ENCODE measurements around the gene LPP.

Gene LPP

GRCh38 chr3:188711881-188712247 lies 557.9 kb downstream of the LPP start:
- no peak for DNase-seq (ENCODE audit: low spot score)

GRCh38 chr3:188712248-188712924 lies 558.4 kb downstream of the LPP start:
- DNase-seq (ENCODE audit: low spot score): peak; percentile 20

DNA sequence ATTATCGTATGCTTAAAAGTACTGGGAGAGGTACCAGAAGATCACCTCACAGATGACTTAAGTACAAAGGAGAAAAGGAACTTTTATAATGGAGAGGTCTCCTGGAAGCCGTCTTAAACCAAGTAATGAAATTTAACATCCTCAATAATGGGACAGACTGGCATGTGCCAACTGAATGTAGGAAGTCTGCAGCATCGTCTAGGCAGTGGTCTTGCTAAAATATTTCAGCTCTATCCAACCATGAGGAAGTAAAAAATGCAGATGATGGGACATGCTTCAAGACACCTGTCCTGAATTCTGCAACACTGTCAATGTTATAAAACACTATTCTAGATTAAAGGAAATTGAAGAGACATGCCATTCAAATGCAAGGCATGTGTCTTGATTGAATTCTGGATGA lies 559.0 kb downstream of the LPP start:
- DNase-seq (ENCODE audit: low spot score): no peak

DNA sequence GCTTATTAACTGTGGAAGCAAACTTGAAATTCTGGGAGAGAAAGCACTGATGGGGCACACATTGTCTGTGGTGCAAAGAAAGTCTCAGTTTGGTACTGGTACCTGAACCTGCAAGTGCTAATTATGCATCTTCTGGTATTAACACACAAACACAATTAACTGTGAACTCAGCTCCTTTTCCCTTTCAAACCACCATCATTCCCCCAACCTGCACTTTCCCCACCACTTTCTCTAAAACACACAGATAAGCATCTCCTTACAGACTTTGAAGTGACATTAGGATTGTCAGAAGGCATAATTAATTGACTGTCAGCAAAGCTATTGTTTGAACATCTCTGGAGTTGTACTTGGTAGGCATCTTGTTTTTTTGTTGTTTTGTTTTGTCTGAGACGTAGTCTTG lies 565.6 kb downstream of the LPP start:
- DNase-seq (ENCODE audit: low spot score): no peak

DNA sequence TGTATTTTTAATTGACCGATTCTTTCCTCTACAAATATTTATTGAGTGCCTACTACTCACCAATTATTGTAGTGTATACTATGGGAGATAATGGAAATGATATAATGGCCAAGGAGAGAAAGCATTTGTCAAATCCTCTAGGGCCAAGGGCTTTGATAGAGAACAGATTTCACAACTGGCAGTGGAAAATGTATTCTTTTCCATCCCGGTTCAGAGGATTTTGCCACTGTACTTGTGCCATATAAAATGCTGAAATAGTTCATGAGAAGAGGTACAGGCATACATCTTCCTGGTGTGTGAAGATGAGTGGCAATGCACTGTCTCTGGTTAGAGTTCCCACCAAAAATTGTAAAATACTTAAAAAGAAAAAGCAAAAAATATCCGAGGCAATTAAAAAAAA lies 566.3 kb downstream of the LPP start:
- no peak for DNase-seq (ENCODE audit: low spot score)

- DNase-seq (ENCODE audit: low spot score): peak; percentile 42
Measured at GRCh38 chr3:188720636-188721035, 566.7 kb downstream of the LPP start.

GRCh38 chr3:188721312-188721711 lies 567.4 kb downstream of the LPP start:
- DNase-seq (ENCODE audit: low spot score): no peak

DNA sequence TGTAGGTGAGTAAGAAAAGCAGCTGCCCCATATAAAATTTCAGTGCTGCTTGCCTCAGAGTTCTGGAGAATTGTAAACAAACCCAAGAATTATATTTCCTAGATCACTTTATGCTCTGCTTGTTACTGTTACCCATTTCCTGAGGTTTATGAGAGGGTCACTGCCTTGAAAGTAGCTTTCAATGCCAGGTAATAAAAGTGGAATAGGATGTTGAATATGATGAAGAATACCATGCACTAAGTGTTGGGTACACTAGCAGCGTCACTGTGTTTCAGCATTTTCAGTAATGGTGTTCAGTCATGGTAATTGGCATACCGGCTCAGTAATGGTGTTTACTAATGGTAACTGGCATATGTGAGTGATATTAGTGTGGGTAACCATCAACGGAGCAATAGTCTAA lies 568.0 kb downstream of the LPP start:
- no peak for DNase-seq (ENCODE audit: low spot score)

DNA sequence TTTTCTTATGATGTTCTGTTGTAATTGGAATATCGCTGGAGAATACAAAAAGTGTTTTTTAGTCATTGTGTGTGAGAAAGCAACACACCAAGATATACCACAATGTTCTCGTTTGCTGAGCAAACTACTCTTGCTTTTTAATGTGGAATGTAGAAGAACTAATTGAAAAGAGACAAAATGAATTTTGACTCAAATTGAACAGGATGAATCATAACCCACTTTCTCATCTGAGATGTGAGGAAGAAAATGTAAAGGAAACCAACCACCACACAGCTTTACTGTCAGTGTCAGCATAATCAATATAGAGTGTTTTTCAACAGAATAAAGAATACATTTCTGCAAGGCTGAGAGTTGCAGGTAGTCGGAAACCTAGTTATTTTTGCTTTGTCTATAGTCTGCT lies 569.0 kb downstream of the LPP start:
- DNase-seq (ENCODE audit: low spot score): no peak

DNA sequence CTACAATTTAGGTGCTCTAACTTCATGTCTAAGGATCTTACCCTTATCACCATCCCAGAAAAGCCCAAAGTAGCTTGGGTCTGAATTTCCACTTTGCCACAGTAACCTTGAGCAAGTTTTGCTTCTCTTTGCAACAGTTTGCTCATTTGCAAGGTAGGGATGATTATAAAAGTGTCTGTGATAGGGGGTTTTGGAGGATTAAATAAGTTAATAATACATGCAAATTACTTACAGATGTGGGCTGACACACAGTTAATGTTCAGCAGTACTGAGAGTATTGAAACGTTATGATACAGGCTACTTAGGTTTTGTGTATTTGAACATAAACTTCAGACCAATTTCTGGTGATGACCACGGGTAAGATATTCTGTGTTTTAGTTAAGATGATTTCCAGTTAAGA lies 573.1 kb downstream of the LPP start:
- DNase-seq (ENCODE audit: low spot score): no peak

DNA sequence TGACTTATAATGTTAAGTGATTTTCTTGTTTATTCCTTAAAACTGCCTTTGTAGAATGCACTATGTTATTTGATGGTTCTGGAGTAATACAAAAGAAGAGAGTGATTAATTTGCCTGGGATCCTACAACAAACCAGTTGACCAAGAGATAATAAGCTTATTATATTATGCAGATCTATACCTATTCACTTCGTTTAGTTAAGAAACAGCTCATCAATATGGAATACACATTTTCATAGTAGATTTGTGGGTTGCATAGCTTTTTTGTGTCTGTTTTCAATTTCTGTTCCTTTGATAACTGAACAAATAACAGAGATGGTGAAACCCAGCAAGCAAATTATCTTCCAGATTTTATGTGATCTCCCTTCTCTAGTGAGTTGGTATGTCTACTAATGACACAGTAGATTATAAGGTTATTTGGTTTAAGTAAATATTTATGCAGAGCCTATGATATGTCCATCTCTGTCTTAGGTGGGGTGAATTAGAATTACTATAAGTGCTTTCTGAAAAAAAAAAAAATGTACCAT lies 574.5 kb downstream of the LPP start:
- DNase-seq (ENCODE audit: low spot score): no peak

GRCh38 chr3:188729422-188729821 lies 575.5 kb downstream of the LPP start:
- no peak for DNase-seq (ENCODE audit: low spot score)

DNA sequence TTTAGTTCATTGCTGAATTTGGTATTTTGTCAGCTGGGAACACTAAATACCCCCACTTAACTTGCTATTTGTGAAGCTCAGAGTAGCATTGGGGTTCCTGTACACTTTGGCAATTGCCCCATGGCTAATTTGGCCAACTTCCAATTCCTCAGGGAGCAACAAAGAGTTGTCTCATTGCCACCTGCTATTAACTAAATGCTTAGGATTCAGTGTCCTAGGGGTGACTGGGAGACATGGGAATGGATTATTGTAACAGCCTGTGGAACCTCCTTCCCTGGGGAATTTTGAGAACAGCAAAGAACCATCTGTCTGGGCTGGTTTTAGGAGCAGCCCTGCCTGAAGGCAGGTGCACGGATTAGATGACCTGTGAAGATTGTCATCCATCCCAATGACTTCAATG lies 580.4 kb downstream of the LPP start:
- no peak for DNase-seq (ENCODE audit: low spot score)

- no peak for DNase-seq (ENCODE audit: low spot score)
Measured at GRCh38 chr3:188739511-188739910, 585.6 kb downstream of the LPP start.

DNA sequence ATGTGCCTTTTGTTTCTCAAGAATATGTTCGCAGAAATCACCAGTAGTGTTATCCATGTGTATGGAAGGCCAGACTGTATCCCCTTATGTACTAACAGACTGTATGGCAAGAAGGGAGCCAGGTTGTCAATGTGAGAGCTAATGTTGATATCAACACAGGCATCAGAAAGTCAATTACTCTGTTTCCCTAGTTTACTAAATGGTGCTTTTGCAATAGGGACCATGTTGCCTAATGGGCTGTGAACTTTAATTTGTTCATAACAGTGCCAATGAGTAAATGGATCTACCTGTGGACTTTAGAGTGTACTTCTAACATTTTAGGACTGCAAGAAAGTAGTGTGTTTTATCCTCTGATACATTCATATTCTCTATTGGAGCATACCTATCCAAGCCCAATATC lies 586.1 kb downstream of the LPP start:
- DNase-seq (ENCODE audit: low spot score): no peak

DNA sequence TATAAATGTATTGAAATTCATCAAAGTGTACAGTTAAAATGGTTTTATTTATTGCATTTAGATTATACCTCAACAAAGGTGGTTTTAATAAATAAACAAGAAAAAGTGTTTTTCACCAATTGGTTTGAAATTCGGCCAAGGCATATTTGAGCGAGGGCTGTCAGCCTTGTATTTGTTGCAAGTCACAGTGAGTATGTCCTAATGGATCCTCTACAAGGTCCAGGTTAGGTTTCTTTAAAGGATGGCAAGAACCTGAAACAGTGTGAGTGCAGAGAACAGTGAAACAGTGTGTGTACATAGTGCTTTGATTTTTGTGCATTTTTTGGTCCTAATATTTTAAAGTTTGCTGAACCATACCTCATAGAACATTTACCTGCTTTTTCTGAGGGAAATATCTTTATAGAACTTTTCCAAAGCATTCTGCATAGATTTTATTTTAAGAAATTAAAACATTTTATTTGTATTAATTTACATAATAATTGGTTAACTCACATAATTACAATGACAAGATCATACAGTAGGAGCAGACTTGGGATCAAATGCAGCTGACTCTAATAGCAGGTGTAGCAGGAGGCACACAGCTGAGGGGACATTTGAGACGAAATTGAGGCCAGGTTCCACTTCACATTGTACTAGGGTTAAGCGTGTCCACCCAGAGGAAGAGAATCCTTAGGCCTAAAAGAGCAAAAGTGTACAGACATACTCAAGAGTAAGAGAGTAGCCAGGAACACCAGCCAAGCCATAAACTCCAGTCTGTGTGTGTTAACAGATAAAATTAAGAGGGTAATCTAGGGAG lies 589.0 kb downstream of the LPP start:
- no peak for DNase-seq (ENCODE audit: low spot score)

DNA sequence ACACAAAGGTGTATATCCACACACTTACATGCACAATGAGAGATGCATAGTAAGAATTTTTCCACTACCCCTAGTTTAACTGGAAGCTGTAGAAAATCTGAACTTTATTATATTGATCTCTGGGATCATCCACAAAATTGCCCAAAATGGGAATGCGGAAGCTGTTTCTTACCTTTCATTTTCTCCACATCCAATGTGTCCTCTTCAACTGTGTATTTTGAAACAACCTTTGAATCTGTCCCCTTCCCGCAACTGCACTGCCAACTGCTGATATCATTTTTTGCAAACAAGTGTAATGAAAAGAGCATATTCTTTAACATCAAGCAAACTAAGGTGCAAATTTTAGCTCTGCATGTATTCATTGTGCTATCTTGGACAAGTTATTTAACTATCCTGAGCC lies 590.2 kb downstream of the LPP start:
- no peak for DNase-seq (ENCODE audit: low spot score)

DNA sequence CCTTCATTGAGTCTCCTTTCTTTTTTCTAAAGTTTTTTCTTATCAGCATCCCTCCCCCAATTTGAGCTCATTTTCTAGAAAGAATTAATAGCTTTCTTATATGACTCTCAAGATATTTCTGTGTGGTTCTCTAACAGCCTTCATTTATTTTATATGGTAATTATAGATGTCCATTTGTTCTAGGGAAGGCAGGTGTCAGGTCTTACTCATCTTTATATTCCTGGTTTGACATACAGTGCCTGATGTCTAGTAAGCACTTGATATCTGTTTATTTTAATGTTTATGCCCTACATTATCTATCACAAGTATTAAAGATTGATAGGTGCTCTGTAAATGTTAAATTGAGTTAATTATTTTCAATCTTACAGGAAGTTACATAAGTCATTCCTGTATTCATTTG lies 591.1 kb downstream of the LPP start:
- no peak for DNase-seq (ENCODE audit: low spot score)

GRCh38 chr3:188746291-188746783 lies 592.4 kb downstream of the LPP start:
- no peak for DNase-seq (ENCODE audit: low spot score)

- DNase-seq (ENCODE audit: low spot score): peak; percentile 13
Measured at GRCh38 chr3:188747489-188747888, 593.5 kb downstream of the LPP start.

GRCh38 chr3:188749010-188749617 lies 595.2 kb downstream of the LPP start:
- no peak for DNase-seq (ENCODE audit: low spot score)

DNA sequence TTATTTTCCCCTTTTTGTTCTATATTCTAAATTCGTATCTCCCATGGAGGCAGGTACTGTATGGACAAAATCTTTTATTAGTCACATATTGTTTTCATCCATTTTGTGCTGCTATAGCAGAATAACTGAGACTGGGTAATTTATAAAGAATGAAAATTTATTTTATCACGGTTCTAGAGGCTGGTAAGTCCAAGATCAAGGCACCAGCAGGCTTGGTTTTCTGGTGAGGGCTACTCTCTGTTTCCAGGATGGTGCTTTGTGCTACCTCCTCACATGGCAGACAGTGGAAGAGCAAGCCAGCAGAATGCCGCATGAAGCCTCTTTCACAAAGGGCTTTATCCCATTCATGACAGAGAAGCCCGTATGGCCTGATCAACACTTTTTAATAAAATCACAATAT lies 595.9 kb downstream of the LPP start:
- DNase-seq (ENCODE audit: low spot score): no peak

GRCh38 chr3:188750617-188751016 lies 596.7 kb downstream of the LPP start:
- DNase-seq (ENCODE audit: low spot score): no peak

Data from AG20443 (cell line).